Colonic mucosa (tissue), 4 donors: Measurements from ENCODE around the gene RNF11. TPM values are rescaled to one million over a fixed set of nuclear protein-coding genes. Genes with fewer than 3 reads are reported as not detected.

Source experiments
- DNase-seq: peaks from one replicate; pipeline ENCODE4 v3.0.0-alpha.2; 2020
- H3K27ac ChIP-seq: fragments of 200-600 bp; one replicate; pipeline ENCODE4 v1.8.0; 2021
- H3K27me3 ChIP-seq: fragments of 200-600 bp; one replicate; pipeline ENCODE4 v1.8.0; 2021
- H3K36me3 ChIP-seq: fragments of 200-600 bp; one replicate; pipeline ENCODE4 v1.8.0; 2021
- H3K4me1 ChIP-seq: fragments of 200-600 bp; one replicate; pipeline ENCODE4 v1.8.0; 2021; ENCODE audit warnings: mild to moderate bottlenecking
- H3K4me3 ChIP-seq: fragments of 200-600 bp; one replicate; pipeline ENCODE4 v1.8.0; 2021
- H3K9ac ChIP-seq, 2 donors: one replicate each; pipeline ENCODE4 v1.7.0; 2013; ENCODE audit warnings: control low read depth in 2 of 2, low read depth in 2 of 2, low read length in 2 of 2
- H3K9me3 ChIP-seq: fragments of 200-600 bp; one replicate; pipeline ENCODE4 v1.8.0; 2021
- intact Hi-C: fragments of 100-400 bp; cut with DNase I; formaldehyde crosslinking; loops from one replicate; pipeline ENCODE4 v1.14.1; 2022
- total RNA-seq, 2 donors: library from RNA; stranded (reverse); fragmentation: NEBNext Ultra II Directional in 1 of 2; extraction: Animal tissue kit (Norgen Biotek cat#: 25700) in 1 of 2; gene quantifications; one replicate each; pipeline ENCODE4 v1.2.1, GENCODE V29; 2021
- TF ChIP-seq, protein P1 (sequence below): fragments of 200-600 bp; IDR thresholded peaks from one replicate; pipeline ENCODE4 v1.8.0; 2022; ENCODE audit warnings: antibody characterized with exemption, mild to moderate bottlenecking
- donor health status: healthy.
- donor health status: DM: no; HTN: no; CAD: no.
- donor health status: DM: no; HTN: no; CAD: no.

The RNF11 gene
- total RNA-seq, 2 donors from 2014 or later = 46.8 to 104 TPM

- TF ChIP-seq, protein P1, sequence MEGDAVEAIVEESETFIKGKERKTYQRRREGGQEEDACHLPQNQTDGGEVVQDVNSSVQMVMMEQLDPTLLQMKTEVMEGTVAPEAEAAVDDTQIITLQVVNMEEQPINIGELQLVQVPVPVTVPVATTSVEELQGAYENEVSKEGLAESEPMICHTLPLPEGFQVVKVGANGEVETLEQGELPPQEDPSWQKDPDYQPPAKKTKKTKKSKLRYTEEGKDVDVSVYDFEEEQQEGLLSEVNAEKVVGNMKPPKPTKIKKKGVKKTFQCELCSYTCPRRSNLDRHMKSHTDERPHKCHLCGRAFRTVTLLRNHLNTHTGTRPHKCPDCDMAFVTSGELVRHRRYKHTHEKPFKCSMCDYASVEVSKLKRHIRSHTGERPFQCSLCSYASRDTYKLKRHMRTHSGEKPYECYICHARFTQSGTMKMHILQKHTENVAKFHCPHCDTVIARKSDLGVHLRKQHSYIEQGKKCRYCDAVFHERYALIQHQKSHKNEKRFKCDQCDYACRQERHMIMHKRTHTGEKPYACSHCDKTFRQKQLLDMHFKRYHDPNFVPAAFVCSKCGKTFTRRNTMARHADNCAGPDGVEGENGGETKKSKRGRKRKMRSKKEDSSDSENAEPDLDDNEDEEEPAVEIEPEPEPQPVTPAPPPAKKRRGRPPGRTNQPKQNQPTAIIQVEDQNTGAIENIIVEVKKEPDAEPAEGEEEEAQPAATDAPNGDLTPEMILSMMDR = no peak
- DNase-seq = peak; percentile 64
- no peaks in the 10 kb centered on the region for H3K27me3 ChIP-seq
- H3K4me3 ChIP-seq = peak overlapping the region; percentile 5
- no peaks in the 10 kb centered on the region for H3K9me3 ChIP-seq
- no peaks in the 10 kb centered on the region for H3K36me3 ChIP-seq
- H3K9ac ChIP-seq = no peak overlapping the region
- no peaks in the 10 kb centered on the region for H3K4me1 ChIP-seq
- intact Hi-C loops = no loop called here
- H3K27ac ChIP-seq = no peak overlapping the region
Observed at GRCh38 chr1:51297401-51298321, 61.6 kb downstream of the RNF11 start.

GRCh38 chr1:51298322-51298705 lies 62.2 kb downstream of the RNF11 start:
- Histone ChIP-seq H3K27ac (no peak overlapping the region), H3K4me1 (no peaks in the 10 kb centered on the region), H3K27me3 (no peaks in the 10 kb centered on the region), H3K36me3 (no peaks in the 10 kb centered on the region), H3K4me3 (no peak overlapping the region), H3K9me3 (no peaks in the 10 kb centered on the region), H3K9ac (no peak overlapping the region)
- DNase-seq = no peak
- intact Hi-C loops = no loop called here
- TF ChIP-seq, protein P1 = no peak

GRCh38 chr1:51299185-51299885 lies 63.3 kb downstream of the RNF11 start:
- no peak overlapping the region for H3K9ac ChIP-seq
- no peaks in the 10 kb centered on the region for H3K4me1 ChIP-seq
- DNase-seq = no peak
- TF ChIP-seq, protein P1 = no peak
- no peak overlapping the region for H3K4me3 ChIP-seq
- no peaks in the 10 kb centered on the region for H3K9me3 ChIP-seq
- H3K27me3 ChIP-seq = no peaks in the 10 kb centered on the region
- intact Hi-C loops = no loop called here
- no peak overlapping the region for H3K27ac ChIP-seq
- H3K36me3 ChIP-seq = no peaks in the 10 kb centered on the region

GRCh38 chr1:51299981-51300670 lies 64.1 kb downstream of the RNF11 start:
- TF ChIP-seq, protein P1 = no peak
- Histone ChIP-seq H3K27me3 (no peaks in the 10 kb centered on the region), H3K4me3 (no peak overlapping the region), H3K9ac (no peak overlapping the region), H3K9me3 (no peaks in the 10 kb centered on the region), H3K4me1 (peaks cover 3% of the 10 kb centered on the region), H3K27ac (no peak overlapping the region), H3K36me3 (no peaks in the 10 kb centered on the region)
- no peak for DNase-seq
- intact Hi-C loops = no loop called here

- TF ChIP-seq, protein P1 = no peak
- peaks cover 6% of the 10 kb centered on the region for H3K4me1 ChIP-seq
- no peak overlapping the region for H3K4me3 ChIP-seq
- H3K9ac ChIP-seq = no peak overlapping the region
- H3K27me3 ChIP-seq = no peaks in the 10 kb centered on the region
- no peaks in the 10 kb centered on the region for H3K36me3 ChIP-seq
- no peak for DNase-seq
- H3K9me3 ChIP-seq = no peaks in the 10 kb centered on the region
- H3K27ac ChIP-seq = no peak overlapping the region
- intact Hi-C loops = no loop called here
Observed at GRCh38 chr1:51301152-51301843, 65.2 kb downstream of the RNF11 start.
